T-cell (primary cell): ENCODE data around the gene UMAD1. TPM values are rescaled to one million over a fixed set of nuclear protein-coding genes. Genes with fewer than 3 reads are reported as not detected.

Experiments
- ATAC-seq, 4 experiments: fragments of 200-7000 bp in 3 of 4; fragments of 150-1000 bp in 1 of 4; cut with Tn5 transposase; replicated peaks in 1 of 4; 1 replicate in 3 of 4; 2 replicates in 1 of 4; pipeline ENCODE4 v1.10.0; 2021; ENCODE audit warnings: moderate library complexity in 3 of 4, mild to moderate bottlenecking in 2 of 4, moderate number of reproducible peaks in 1 of 4
- CTCF ChIA-PET, 2 donors: fragments of 300-600 bp; sonication (Branson Sonifier 250); formaldehyde crosslinking; loops; one replicate each; lab custom pipeline; 2022; ENCODE audit warnings: antibody characterized with exemption in 2 of 2; lab: Charles Lee
- POLR2A ChIA-PET, 2 donors: fragments of 300-600 bp; sonication (Branson Sonifier 250); formaldehyde crosslinking; loops; one replicate each; lab custom pipeline; 2022; ENCODE audit warnings: antibody characterized with exemption in 2 of 2; lab: Charles Lee
- DNase-seq, 35 experiments: peaks; one replicate each; pipeline versions ENCODE4 v3.0.0 to v3.0.0-alpha.2; 2013 to 2023
- H3K27ac ChIP-seq: one replicate; pipeline ENCODE4 v1.5.1; 2013; ENCODE audit warnings: low read length
- H3K27me3 ChIP-seq, 2 experiments: replicated peaks in 1 of 2; 1 replicate in 1 of 2; 2 replicates in 1 of 2; pipeline versions ENCODE4 v1.6.1 to v1.7.0; 2013; ENCODE audit warnings: low read length in 1 of 2, mixed read lengths in 1 of 2; ENCODE audit not compliant: control insufficient read depth in 2 of 2, insufficient read depth in 2 of 2; ENCODE audit errors: extremely low read depth in 1 of 2
- H3K36me3 ChIP-seq, 2 donors: 1 replicate in 1 of 2; 2 replicates in 1 of 2; pipeline versions ENCODE4 v1.6.1 to v1.7.0; 2013; ENCODE audit warnings: low read length in 1 of 2; ENCODE audit not compliant: control insufficient read depth in 2 of 2, insufficient read depth in 1 of 2; ENCODE audit errors: extremely low read depth in 1 of 2
- H3K4me1 ChIP-seq, 2 experiments: 1 replicate in 1 of 2; 2 replicates in 1 of 2; pipeline versions ENCODE4 v1.6.1 to v1.7.0; 2013; ENCODE audit warnings: low read length in 2 of 2, mixed read lengths in 1 of 2; ENCODE audit not compliant: insufficient read depth in 2 of 2, control insufficient read depth in 1 of 2; ENCODE audit errors: extremely low read depth in 1 of 2
- H3K4me3 ChIP-seq, 2 donors: 1 replicate in 1 of 2; 2 replicates in 1 of 2; pipeline versions ENCODE4 v1.5.1 to v1.7.0; 2013; ENCODE audit warnings: mild to moderate bottlenecking in 2 of 2, low read length in 1 of 2, moderate library complexity in 1 of 2; ENCODE audit not compliant: control insufficient read depth in 1 of 2; ENCODE audit errors: extremely low read depth in 1 of 2
- H3K9me3 ChIP-seq: 2 replicates; pipeline ENCODE4 v1.7.0; 2013
- H3K27ac Mint-ChIP-seq, 2 donors: one replicate each; pipeline ENCODE4 v1.8.0; 2020 to 2021; ENCODE audit warnings: mild to moderate bottlenecking in 2 of 2, mixed read lengths in 2 of 2
- H3K27me3 Mint-ChIP-seq, 2 donors: one replicate each; pipeline ENCODE4 v1.8.0; 2021 to 2022; ENCODE audit warnings: mixed read lengths in 2 of 2
- H3K36me3 Mint-ChIP-seq: one replicate; pipeline ENCODE4 v1.8.0; 2021; ENCODE audit warnings: mixed read lengths
- H3K4me1 Mint-ChIP-seq, 3 donors: one replicate each; pipeline ENCODE4 v1.8.0; 2020 to 2022; ENCODE audit warnings: mixed read lengths in 3 of 3, mild to moderate bottlenecking in 1 of 3
- H3K4me3 Mint-ChIP-seq, 3 donors: one replicate each; pipeline ENCODE4 v1.8.0; 2020 to 2022; ENCODE audit warnings: mild to moderate bottlenecking in 3 of 3, mixed read lengths in 3 of 3, moderate library complexity in 3 of 3
- H3K9me3 Mint-ChIP-seq, 3 donors: one replicate each; pipeline ENCODE4 v1.8.0; 2020 to 2022; ENCODE audit warnings: mixed read lengths in 3 of 3
- WGBS: methylation state at CpG from one replicate; pipeline ENCODE4 v1.1.5; 2013; ENCODE audit warnings: missing lambda C conversion rate; ENCODE audit not compliant: insufficient coverage; 5-methylcytosine and 5-hydroxymethylcytosine counted together
- total RNA-seq, 35 experiments: library from RNA in 6 of 35; stranded (reverse) in 6 of 35; fragments of 120-200 nt in 1 of 35; gene quantifications; one replicate each; pipeline versions ENCODE4 v1.2.1 to v1.2.4 and lab custom pipeline; 2013 to 2026

Gene UMAD1
- total RNA-seq (10 to 100 TPM; 13.8 to 19.8 (median 16.6) TPM), total RNA-seq (lab: John Stamatoyannopoulos, UW) (7.9 to 23.2 (median 15.3) reads per million in 29 experiments)
- total RNA-seq (2013): 24.1 TPM

- H3K4me1 Mint-ChIP-seq: peaks cover 52 to 58% (median 53%) of the 10 kb centered on the region in 3 donors
- peak within 1 kb of the TSS; percentile 72 to 99 for H3K4me3 ChIP-seq
- H3K9me3 Mint-ChIP-seq: no peaks in the 10 kb centered on the region
- peak within 1 kb of the TSS; percentile 91 to 98 for H3K27ac Mint-ChIP-seq
- ChIA-PET POLR2A (interaction anchor here (0.5 to 3.0 kb wide), 17 partner anchors 37 to 575 kb away, joined by 3 to 20 read pairs (median 4); partner anchors contain the start of gene C1GALT1 (in 1 of the 2)), CTCF (interaction anchor here (0.6 to 3.7 kb wide), 7 partner anchors 40 to 485 kb away, joined by 3 to 25 read pairs (median 5); no protein-coding TSS in a partner anchor)
- 0% methylated on average over 58 of the region's 68 CpGs for WGBS
- ATAC-seq (peak; percentile 93 to 96 (median 96)), DNase-seq (peak; percentile 94 to 100 (median 99))
- H3K27ac ChIP-seq: peak within 1 kb of the TSS; percentile 95
- H3K27me3 Mint-ChIP-seq: no peaks in the 10 kb centered on the region
- H3K27me3 ChIP-seq: no peaks in the 10 kb centered on the region
- peaks cover 14 to 15% of the 10 kb centered on the region in 2 experiments for H3K4me1 ChIP-seq
- peak within 1 kb of the TSS; percentile 97 to 98 (median 97) for H3K4me3 Mint-ChIP-seq
- no peaks in the 10 kb centered on the region for H3K9me3 ChIP-seq
- peaks cover 26% of the 10 kb centered on the region for H3K36me3 Mint-ChIP-seq
- peaks cover 0 to 13% of the 10 kb centered on the region in 2 donors for H3K36me3 ChIP-seq
Measured at GRCh38 chr7:7640221-7641128, at the start of gene UMAD1. TSS of gene UMAD1 (plus strand) at chr7:7640752. CDS start at chr7:7673372, 32,620 bp downstream.

GRCh38 chr7:7595451-7595850 lies 45.1 kb upstream of the UMAD1 start:
- H3K4me3 ChIP-seq: no peak overlapping the region
- H3K27me3 Mint-ChIP-seq: no peaks in the 10 kb centered on the region
- ChIA-PET CTCF (interaction anchor here (0.9 to 2.5 kb wide), 16 partner anchors 10 to 701 kb away, joined by 3 to 12 read pairs (median 3); partner anchors contain the start of gene UMAD1 (in 1 of the 2)), POLR2A (no interaction called here)
- DNase-seq (peak in 1 of 35 experiments; percentile 56), ATAC-seq (no peak)
- no peak overlapping the region for H3K4me3 Mint-ChIP-seq
- H3K36me3 Mint-ChIP-seq: peaks cover 42% of the 10 kb centered on the region
- H3K27ac Mint-ChIP-seq: no peak overlapping the region
- no peaks in the 10 kb centered on the region for H3K27me3 ChIP-seq
- H3K9me3 ChIP-seq: no peaks in the 10 kb centered on the region
- H3K27ac ChIP-seq: no peak overlapping the region
- H3K36me3 ChIP-seq: peaks cover 0 to 24% of the 10 kb centered on the region in 2 donors
- H3K9me3 Mint-ChIP-seq: no peaks in the 10 kb centered on the region
- H3K4me1 Mint-ChIP-seq: peaks cover 0 to 3% (median 0%) of the 10 kb centered on the region in 3 donors
- H3K4me1 ChIP-seq: no peaks in the 10 kb centered on the region
- no CpG with 5 or more reads among the region's 1 CpG for WGBS

GRCh38 chr7:7596176-7596575 lies 44.4 kb upstream of the UMAD1 start:
- no peaks in the 10 kb centered on the region for H3K4me1 ChIP-seq
- no CpG with 5 or more reads among the region's 5 CpGs for WGBS
- DNase-seq (peak in 8 of 35 experiments; percentile 0 to 26 (median 8)), ATAC-seq (no peak)
- H3K27me3 ChIP-seq: no peaks in the 10 kb centered on the region
- peaks cover 0 to 24% of the 10 kb centered on the region in 2 donors for H3K36me3 ChIP-seq
- Mint-ChIP-seq H3K27me3 (no peaks in the 10 kb centered on the region), H3K27ac (no peak overlapping the region), H3K36me3 (peaks cover 42% of the 10 kb centered on the region), H3K4me1 (peaks cover 0 to 3% (median 0%) of the 10 kb centered on the region in 3 donors), H3K4me3 (no peak overlapping the region), H3K9me3 (peaks cover 0 to 5% (median 0%) of the 10 kb centered on the region in 3 donors)
- H3K9me3 ChIP-seq: no peaks in the 10 kb centered on the region
- ChIA-PET CTCF (interaction anchor here (0.9 to 2.5 kb wide), 11 partner anchors 44 to 700 kb away, joined by 3 to 12 read pairs (median 4); partner anchors contain the start of gene UMAD1 (in 1 of the 2)), POLR2A (no interaction called here)
- H3K27ac ChIP-seq: no peak overlapping the region
- no peak overlapping the region for H3K4me3 ChIP-seq

GRCh38 chr7:7607010-7607409 lies 33.5 kb upstream of the UMAD1 start:
- DNase-seq (no peak), ATAC-seq (no peak)
- Mint-ChIP-seq H3K4me1 (no peaks in the 10 kb centered on the region), H3K9me3 (no peaks in the 10 kb centered on the region), H3K27ac (no peak overlapping the region), H3K36me3 (peaks cover 18% of the 10 kb centered on the region), H3K27me3 (no peaks in the 10 kb centered on the region), H3K4me3 (no peak overlapping the region)
- WGBS: 83% methylated on average over 1 of the region's 3 CpGs
- Histone ChIP-seq H3K27me3 (no peaks in the 10 kb centered on the region), H3K9me3 (no peaks in the 10 kb centered on the region), H3K36me3 (peaks cover 0 to 7% of the 10 kb centered on the region in 2 donors), H3K27ac (no peak overlapping the region), H3K4me3 (no peak overlapping the region), H3K4me1 (no peaks in the 10 kb centered on the region)
- ChIA-PET POLR2A (no interaction called here), CTCF (no interaction called here)

- POLR2A ChIA-PET: interaction anchor here in 1 of 2 donors (0.7 kb wide), 1 partner anchor 23 kb away, joined by 3 read pairs; no protein-coding TSS in a partner anchor
- H3K27me3 ChIP-seq: no peaks in the 10 kb centered on the region
- CTCF ChIA-PET: interaction anchor here (0.7 to 1.0 kb wide), 2 partner anchors 14 to 72 kb away, joined by 3 read pairs; no protein-coding TSS in a partner anchor
- no peaks in the 10 kb centered on the region for H3K4me1 ChIP-seq
- no peak for ATAC-seq
- no peak overlapping the region for H3K27ac ChIP-seq
- Mint-ChIP-seq H3K4me1 (no peaks in the 10 kb centered on the region), H3K27me3 (no peaks in the 10 kb centered on the region), H3K27ac (no peak overlapping the region), H3K36me3 (peaks cover 18% of the 10 kb centered on the region), H3K4me3 (no peak overlapping the region), H3K9me3 (no peaks in the 10 kb centered on the region)
- peaks cover 0 to 7% of the 10 kb centered on the region in 2 donors for H3K36me3 ChIP-seq
- WGBS: no CpG with 5 or more reads among the region's 2 CpGs
- H3K4me3 ChIP-seq: no peak overlapping the region
- no peaks in the 10 kb centered on the region for H3K9me3 ChIP-seq
- DNase-seq: no peak
Measured at GRCh38 chr7:7609330-7609729, 31.2 kb upstream of the UMAD1 start.

- H3K27ac Mint-ChIP-seq: no peak overlapping the region
- ChIA-PET CTCF (interaction anchor here in 1 of 2 donors (0.7 kb wide), 1 partner anchor 87 kb away, joined by 3 read pairs; no protein-coding TSS in a partner anchor), POLR2A (interaction anchor here in 1 of 2 donors (0.5 kb wide), 1 partner anchor 12 kb away, joined by 3 read pairs; no protein-coding TSS in a partner anchor)
- no peak overlapping the region for H3K4me3 Mint-ChIP-seq
- Histone ChIP-seq H3K36me3 (peaks cover 0 to 3% of the 10 kb centered on the region in 2 donors), H3K9me3 (no peaks in the 10 kb centered on the region), H3K27ac (no peak overlapping the region), H3K27me3 (no peaks in the 10 kb centered on the region), H3K4me3 (no peak overlapping the region), H3K4me1 (peaks cover 0 to 2% of the 10 kb centered on the region in 2 experiments)
- no CpG with 5 or more reads among the region's 1 CpG for WGBS
- DNase-seq (no peak), ATAC-seq (no peak)
- H3K27me3 Mint-ChIP-seq: no peaks in the 10 kb centered on the region
- peaks cover 2 to 9% (median 4%) of the 10 kb centered on the region in 3 donors for H3K4me1 Mint-ChIP-seq
- no peaks in the 10 kb centered on the region for H3K9me3 Mint-ChIP-seq
- peaks cover 5% of the 10 kb centered on the region for H3K36me3 Mint-ChIP-seq
Measured at GRCh38 chr7:7612519-7612918, 28.0 kb upstream of the UMAD1 start.
